ENCODE data around the gene F2R. TPM values are rescaled to one million over a fixed set of nuclear protein-coding genes. Genes with fewer than 3 reads are reported as not detected.
A peak's percentile ranks its signal among the peaks of the same experiment; 100 is the strongest.

F2R gene
- total and polyA plus RNA-seq, 9 of the 15 experiments (the other 6 are each of a cell fraction or from before 2014, with no cell fraction given), result 4.0 to 34.7 (median 15.1) TPM

GRCh38 chr5:76714751-76715485 lies 1.0 kb upstream of the F2R start (continued):
- no peak for TF ChIP-seq DDX20 (tag; IDR thresholded peaks at IDR 0.05; ENCODE audit: low read depth)
- no peak for TF ChIP-seq ZNF347 (CRISPR knock-in tag; IDR thresholded peaks at IDR 0.05; ENCODE audit: low read depth)
- no peak for TF ChIP-seq BACH1 (tag; IDR thresholded peaks at IDR 0.05)
- TF ChIP-seq ZBTB33 (CRISPR knock-in tag; IDR thresholded peaks at IDR 0.05), result peak; percentile 96

GRCh38 chr5:76715486-76715735 lies 515 bp upstream of the F2R start:
- H2AFZ ChIP-seq (ENCODE audit: low read depth, low read length), result peak overlapping the region; percentile 97
- no peak for ATAC-seq
- FAIRE-seq, result no peak
- H3K4me3 ChIP-seq, result peak overlapping the region; percentile 92
- no peak for DNase-seq (ENCODE audit: extremely low read depth in 1 of 4, low spot score in 3 of 4)
- no peaks in the 10 kb centered on the region for H4K20me1 ChIP-seq (replicated peaks; ENCODE audit: control insufficient read depth, insufficient read depth, low read length)
- H3K36me3 ChIP-seq (ENCODE audit: control insufficient read depth, insufficient read depth, low read length), result no peaks in the 10 kb centered on the region
- CTCF ChIA-PET (ENCODE audit: low intra/inter-chr PET ratio), result interaction anchor here (2.3 kb wide), 1 partner anchor 59 kb away, joined by 12 read pairs; no protein-coding TSS in a partner anchor
- peak overlapping the region; percentile 83; the same call in 2 of the 3 replicates for H3K27ac ChIP-seq (ENCODE audit: extremely low read depth, low read depth, low read length)
- H3K9ac ChIP-seq (ENCODE audit: insufficient read depth in 1 of 2, low read depth in 2 of 2, low read length in 2 of 2), result peak overlapping the region; percentile 81 to 98; a peak in 3 of 4 replicates
- H3K4me1 ChIP-seq (replicated peaks in 1 of 2; ENCODE audit: control insufficient read depth in 2 of 2, insufficient read depth in 2 of 2, low read length in 2 of 2), result peaks cover 8 to 18% of the 10 kb centered on the region in 2 experiments; a peak in 4 of 5 replicates
- in situ Hi-C loops (cut with MboI) (no loop called here), intact Hi-C loops (cut with micrococcal nuclease) (no loop called here)
- H3K9me1 ChIP-seq (ENCODE audit: control insufficient read depth, insufficient read depth, low read length), result no peaks in the 10 kb centered on the region
- POLR2A ChIA-PET, result no interaction called here
- no TSS peak for BruUV-seq (replicated peaks)
- H3K79me2 ChIP-seq (ENCODE audit: control insufficient read depth, insufficient read depth, low read length), result peaks cover 38% of the 10 kb centered on the region
- H3K9me3 ChIP-seq (replicated peaks; ENCODE audit: control insufficient read depth, insufficient read depth, low read depth, low read length), result no peaks in the 10 kb centered on the region
- 41% methylated on average over 14 of the region's 14 CpGs for WGBS (ENCODE audit: insufficient coverage, low coverage, missing lambda C conversion rate)
- no peaks in the 10 kb centered on the region for H3K27me3 ChIP-seq (ENCODE audit: control insufficient read depth in 2 of 2, insufficient read depth in 2 of 2, low read length in 2 of 2)
- peak overlapping the region; percentile 77 for H3K4me2 ChIP-seq (ENCODE audit: insufficient read depth, low read length)
- TF ChIP-seq ZKSCAN1 (IDR thresholded peaks at IDR 0.05; ENCODE audit: low read depth, low read length), result no peak
- no peak for TF ChIP-seq SFPQ (IDR thresholded peaks at IDR 0.05; ENCODE audit: low read depth, low read length)
- peak; percentile 84 for TF ChIP-seq SPI1 (IDR thresholded peaks at IDR 0.05; ENCODE audit: borderline replicate concordance, low read depth, low read length)
- TF ChIP-seq SIN3A (IDR thresholded peaks at IDR 0.05; ENCODE audit: borderline replicate concordance in 2 of 2, control insufficient read depth in 1 of 2, low read depth in 2 of 2, low read length in 2 of 2), result no peak
- no peak for TF ChIP-seq AFF1 (IDR thresholded peaks at IDR 0.05; ENCODE audit: low read depth in 1 of 2, partially characterized antibody in 2 of 2)
- TF ChIP-seq SMAD1 (IDR thresholded peaks at IDR 0.05; ENCODE audit: low read depth, low read length, partially characterized antibody), result no peak
- TF ChIP-seq RBFOX2 (IDR thresholded peaks at IDR 0.05; ENCODE audit: low read depth, low read length), result no peak
